ENCODE results near the gene CCDC141.
"Not testable (repeated sequence)": the region's sequence is repeated elsewhere in the genome, so short reads cannot be mapped to it uniquely, and the experiment has no call there.

DNA sequence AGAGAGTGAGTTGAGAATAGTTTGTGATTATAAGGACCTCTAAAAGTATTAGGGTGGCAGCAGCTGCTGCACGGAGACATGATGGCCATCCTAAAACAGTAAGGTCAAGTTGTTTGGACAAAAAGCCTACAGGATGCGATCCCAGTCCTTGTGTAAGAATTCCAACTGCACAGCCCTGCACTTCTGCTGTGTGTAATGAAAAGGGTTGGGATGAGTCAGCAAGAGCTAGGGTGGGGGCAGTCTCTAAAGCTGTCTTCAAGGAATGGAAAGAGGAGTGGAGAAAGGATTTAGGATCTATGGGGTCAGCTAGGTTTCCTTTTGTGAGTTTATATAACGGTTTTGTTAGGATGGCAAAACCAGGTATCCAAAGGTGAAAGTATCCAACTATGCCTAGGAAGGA, 3.6 kb upstream of the CCDC141 start:
- not testable (repeated sequence) for TF ChIP-seq POLR2A (IDR thresholded peaks at IDR 0.05; ENCODE audit: low read length); GATA1 (IDR thresholded peaks at IDR 0.05; ENCODE audit: low read depth, low read length)

Data from erythroblast (primary cell).